HCT116 (cell line): Measurements from ENCODE around the gene TRRAP. TPM values are rescaled to one million over a fixed set of nuclear protein-coding genes. Genes with fewer than 3 reads are reported as not detected.

Experiments used
- ATAC-seq: fragments of 200-7000 bp; cut with Tn5 transposase; 2 replicates; pipeline ENCODE4 v1.9.1; 2020; ENCODE audit warnings: mild to moderate bottlenecking, moderate library complexity
- BruUV-seq: library from RNA; stranded (reverse); fragments of 400-500 nt; replicated peaks from 2 replicates; lab custom pipeline; 2021; lab: Mats Ljungman, UMichigan
- CTCF ChIA-PET: fragments of 300-600 bp; sonication (Branson Sonifier 250); formaldehyde crosslinking; loops from one replicate; lab custom pipeline; 2021; ENCODE audit warnings: antibody characterized with exemption; lab: Charles Lee
- POLR2A ChIA-PET: fragments of 300-600, 350-600 bp; sonication (Branson Sonifier 250); formaldehyde crosslinking; loops from one replicate; lab custom pipeline; 2021; ENCODE audit warnings: antibody characterized with exemption; lab: Charles Lee
- RAD21 ChIA-PET, 2 experiments: fragments of 300-600 bp; sonication (Branson Sonifier 250); formaldehyde crosslinking; loops; one replicate each; lab custom pipeline; 2023; ENCODE audit warnings: low total read pairs in 2 of 2; ENCODE audit not compliant: uncharacterized antibody in 2 of 2, unreplicated experiment in 2 of 2, low non-redundant PET in 1 of 2; lab: Charles Lee
- DNase-seq: peaks from one replicate; pipeline ENCODE4 v3.0.0-alpha.2; 2010; ENCODE audit warnings: low read depth, low spot score
- H2AFZ ChIP-seq: fragments of 200-600 bp; shearing (Covaris generic), sonication (generic); 2 replicates; pipeline ENCODE4 v1.6.1; 2017; ENCODE audit warnings: low read depth, mixed run types, mixed read lengths, antibody characterized with exemption, low read length; ENCODE audit not compliant: poor library complexity, severe bottlenecking
- H3K27ac ChIP-seq: 2 replicates; pipeline ENCODE4 v1.5.1; 2012; ENCODE audit warnings: low read depth, low read length
- H3K27me3 ChIP-seq: fragments of 200-600 bp; sonication (generic); 2 replicates; pipeline ENCODE4 v1.6.1; 2016; ENCODE audit warnings: mixed run types, low read length, mixed read lengths; ENCODE audit not compliant: insufficient read depth
- H3K36me3 ChIP-seq, 2 experiments: fragments of 200-500 bp in 1 of 2; fragments of 200-600 bp in 1 of 2; sonication (Bioruptor generic) in 1 of 2; sonication (generic) in 1 of 2; 2 replicates each; pipeline versions ENCODE4 v1.5.1 to v1.6.1; 2014 to 2016; ENCODE audit warnings: low read length in 2 of 2, inconsistent platforms in 1 of 2, mixed read lengths in 1 of 2, mixed run types in 1 of 2; ENCODE audit not compliant: insufficient read depth in 2 of 2, control insufficient read depth in 1 of 2
- H3K4me1 ChIP-seq, 2 experiments: fragments of 200-600 bp in 1 of 2; sonication (generic) in 1 of 2; 2 replicates each; pipeline versions ENCODE4 v1.5.1 to v1.6.1; 2012 to 2017; ENCODE audit warnings: low read length in 2 of 2, inconsistent platforms in 1 of 2, mild to moderate bottlenecking in 1 of 2, mixed read lengths in 1 of 2, mixed run types in 1 of 2, moderate library complexity in 1 of 2; ENCODE audit not compliant: insufficient read depth in 2 of 2, control insufficient read depth in 1 of 2
- H3K4me2 ChIP-seq: fragments of 200-600 bp; sonication (generic); 2 replicates; pipeline ENCODE4 v1.6.1; 2017; ENCODE audit warnings: mixed run types, low read length, mixed read lengths
- H3K4me3 ChIP-seq, 2 experiments: fragments of 200-600 bp in 1 of 2; sonication (generic) in 1 of 2; replicated peaks in 1 of 2; 2 replicates each; pipeline ENCODE4 v1.5.1; 2011 to 2016; ENCODE audit warnings: low read length in 2 of 2, control low read depth in 1 of 2, low read depth in 1 of 2, mild to moderate bottlenecking in 1 of 2, mixed read lengths in 1 of 2, mixed run types in 1 of 2
- H3K79me2 ChIP-seq: fragments of 200-600 bp; sonication (generic); 2 replicates; pipeline ENCODE4 v1.6.1; 2017; ENCODE audit warnings: mild to moderate bottlenecking, mixed run types, low read length, moderate library complexity, mixed read lengths; ENCODE audit not compliant: insufficient read depth
- H3K9ac ChIP-seq: fragments of 200-600 bp; sonication (generic); 2 replicates; pipeline ENCODE4 v1.6.1; 2016; ENCODE audit warnings: low read length, mixed read lengths
- H3K9me2 ChIP-seq: fragments of 200-600 bp; sonication (generic), shearing (Covaris generic); 2 replicates; pipeline ENCODE4 v1.6.1; 2017; ENCODE audit warnings: mixed run types, mild to moderate bottlenecking, moderate library complexity; ENCODE audit not compliant: insufficient read depth
- H3K9me3 ChIP-seq, 2 experiments: fragments of 200-500 bp in 1 of 2; fragments of 200-600 bp in 1 of 2; sonication (Bioruptor generic) in 1 of 2; sonication (generic) in 1 of 2; 2 replicates each; pipeline ENCODE4 v1.6.1; 2014 to 2017; ENCODE audit warnings: low read length in 2 of 2, mixed read lengths in 2 of 2, inconsistent platforms in 1 of 2, low read depth in 1 of 2, mild to moderate bottlenecking in 1 of 2, mixed run types in 1 of 2, moderate library complexity in 1 of 2; ENCODE audit not compliant: control insufficient read depth in 1 of 2, insufficient read depth in 1 of 2
- H4K20me1 ChIP-seq: fragments of 200-600 bp; sonication (generic), shearing (Covaris generic); 2 replicates; pipeline ENCODE4 v1.6.1; 2017; ENCODE audit warnings: mixed run types, mild to moderate bottlenecking, moderate library complexity; ENCODE audit not compliant: insufficient read depth
- EGR1 ChIP-seq: IDR thresholded peaks from 2 replicates; pipeline ENCODE4 v1.6.1; 2012; ENCODE audit warnings: low read depth
- EZH2 ChIP-seq: fragments of 200-600 bp; sonication (generic); IDR thresholded peaks from 2 replicates; pipeline ENCODE4 v1.6.1; 2017; ENCODE audit warnings: antibody characterized with exemption, mixed run types
- JUND ChIP-seq: IDR thresholded peaks from 2 replicates; pipeline ENCODE4 v1.6.1; 2012
- POLR2A ChIP-seq: IDR thresholded peaks from 2 replicates; pipeline ENCODE4 v1.7.0; 2011; ENCODE audit warnings: borderline replicate concordance; ENCODE audit not compliant: insufficient read depth, insufficient read length; ENCODE audit errors: extremely low read depth
- RAD21 ChIP-seq: IDR thresholded peaks from 2 replicates; pipeline ENCODE4 v1.6.1; 2012; ENCODE audit warnings: low read depth, mild to moderate bottlenecking
- SRF ChIP-seq: IDR thresholded peaks from 2 replicates; pipeline ENCODE4 v1.6.1; 2012; ENCODE audit warnings: low read depth
- intact Hi-C: fragments of 100-400 bp; cut with micrococcal nuclease; formaldehyde crosslinking; loops from 2 replicates; pipeline ENCODE4 v1.10.0; 2022
- total RNA-seq: library from RNA; stranded (reverse); gene quantifications from one replicate; pipeline ENCODE4 v1.2.1, GENCODE V29; 2021; ENCODE audit not compliant: unreplicated experiment
- TF ChIP-seq, protein P1 (sequence below): IDR thresholded peaks from 2 replicates; pipeline ENCODE4 v1.6.1; 2011; ENCODE audit warnings: mild to moderate bottlenecking, low read length, moderate library complexity; ENCODE audit not compliant: insufficient replicate concordance; ENCODE audit errors: extremely low read depth
- TF ChIP-seq, protein P2 (sequence below): IDR thresholded peaks from 2 replicates; pipeline ENCODE4 v1.6.1; 2012
- TF ChIP-seq, protein P3 (sequence below), 3 experiments: fragments of 200-600 bp in 1 of 3; sonication (generic) in 1 of 3; IDR thresholded peaks in 2 of 3; conservative IDR thresholded peaks in 1 of 3; 2 replicates each; pipeline ENCODE4 v1.5.1; 2012 to 2017; ENCODE audit warnings: low read depth in 2 of 3, low read length in 2 of 3, antibody characterized with exemption in 1 of 3, borderline replicate concordance in 1 of 3, control low read depth in 1 of 3, mild to moderate bottlenecking in 1 of 3, mixed read lengths in 1 of 3, mixed run types in 1 of 3, moderate library complexity in 1 of 3; ENCODE audit not compliant: insufficient read depth in 1 of 3
- TF ChIP-seq, protein P4 (sequence below): IDR thresholded peaks from 2 replicates; pipeline ENCODE4 v1.6.1; 2012; ENCODE audit warnings: low read depth

Gene TRRAP
- total RNA-seq, 1 experiment from 2014 or later: 44.5 TPM

DNA sequence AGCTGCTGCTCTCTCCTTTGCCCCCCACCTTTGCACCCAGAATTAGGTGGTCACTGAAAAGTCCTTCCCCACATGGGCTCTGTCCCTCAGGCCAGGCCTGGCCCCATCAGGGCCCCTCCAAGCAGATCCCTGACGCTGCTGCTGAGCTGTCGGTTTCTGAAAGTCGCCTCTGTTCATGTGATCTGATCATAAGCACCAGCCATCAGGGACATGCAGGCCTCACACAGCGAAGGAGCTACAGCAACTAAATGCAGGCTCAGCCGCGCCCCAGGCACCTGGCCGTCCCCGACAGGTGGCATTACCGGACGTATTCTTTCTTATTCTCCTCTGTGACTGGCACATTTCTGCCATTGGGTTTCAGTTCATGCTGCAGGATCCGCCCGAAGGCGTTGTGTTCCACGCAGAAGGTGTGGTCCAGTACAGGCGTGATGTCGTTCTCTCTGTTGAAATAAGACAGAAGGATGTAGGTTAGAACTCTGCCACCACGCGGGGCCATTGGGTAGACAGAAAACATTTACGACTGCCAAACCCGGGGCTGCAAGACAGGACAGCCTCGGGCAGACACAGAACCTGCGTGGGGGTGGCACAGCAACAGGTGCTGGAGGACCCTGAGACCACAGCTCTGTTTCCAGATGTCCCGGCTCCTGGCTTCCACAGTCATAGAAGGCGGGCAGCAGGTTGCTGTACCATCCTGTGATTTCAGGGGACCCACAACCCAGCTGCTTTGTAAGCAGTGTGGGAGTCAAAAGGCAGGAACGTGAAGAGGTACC is 159.9 kb downstream of the TRRAP start:
- Histone ChIP-seq H3K79me2 (no peaks in the 10 kb centered on the region), H3K36me3 (peaks cover 14 to 51% of the 10 kb centered on the region in 2 experiments), H2AFZ (no peak overlapping the region), H3K27me3 (no peaks in the 10 kb centered on the region), H3K4me3 (no peak overlapping the region), H3K4me1 (peaks cover 0 to 4% of the 10 kb centered on the region in 2 experiments; a peak in 1 of 4 replicates), H3K27ac (no peak overlapping the region), H3K9me3 (no peaks in the 10 kb centered on the region), H4K20me1 (no peaks in the 10 kb centered on the region), H3K9me2 (no peaks in the 10 kb centered on the region), H3K9ac (no peak overlapping the region), H3K4me2 (no peak overlapping the region)
- ChIA-PET POLR2A (no interaction called here), RAD21 (no interaction called here), CTCF (interaction anchor here (1.2 kb wide), 1 partner anchor 276 kb away, joined by 3 read pairs; no protein-coding TSS in a partner anchor)
- no peak for ATAC-seq
- intact Hi-C loops: no loop called here
- DNase-seq: no peak
- no TSS peak for BruUV-seq
- TF ChIP-seq, protein P1, sequence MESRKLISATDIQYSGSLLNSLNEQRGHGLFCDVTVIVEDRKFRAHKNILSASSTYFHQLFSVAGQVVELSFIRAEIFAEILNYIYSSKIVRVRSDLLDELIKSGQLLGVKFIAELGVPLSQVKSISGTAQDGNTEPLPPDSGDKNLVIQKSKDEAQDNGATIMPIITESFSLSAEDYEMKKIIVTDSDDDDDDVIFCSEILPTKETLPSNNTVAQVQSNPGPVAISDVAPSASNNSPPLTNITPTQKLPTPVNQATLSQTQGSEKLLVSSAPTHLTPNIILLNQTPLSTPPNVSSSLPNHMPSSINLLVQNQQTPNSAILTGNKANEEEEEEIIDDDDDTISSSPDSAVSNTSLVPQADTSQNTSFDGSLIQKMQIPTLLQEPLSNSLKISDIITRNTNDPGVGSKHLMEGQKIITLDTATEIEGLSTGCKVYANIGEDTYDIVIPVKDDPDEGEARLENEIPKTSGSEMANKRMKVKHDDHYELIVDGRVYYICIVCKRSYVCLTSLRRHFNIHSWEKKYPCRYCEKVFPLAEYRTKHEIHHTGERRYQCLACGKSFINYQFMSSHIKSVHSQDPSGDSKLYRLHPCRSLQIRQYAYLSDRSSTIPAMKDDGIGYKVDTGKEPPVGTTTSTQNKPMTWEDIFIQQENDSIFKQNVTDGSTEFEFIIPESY: no peak
- TF ChIP-seq EZH2 (no peak), EGR1 (no peak), SRF (no peak), RAD21 (no peak), POLR2A (no peak), JUND (no peak)
- TF ChIP-seq, protein P2, sequence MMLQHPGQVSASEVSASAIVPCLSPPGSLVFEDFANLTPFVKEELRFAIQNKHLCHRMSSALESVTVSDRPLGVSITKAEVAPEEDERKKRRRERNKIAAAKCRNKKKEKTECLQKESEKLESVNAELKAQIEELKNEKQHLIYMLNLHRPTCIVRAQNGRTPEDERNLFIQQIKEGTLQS: no peak
- TF ChIP-seq, protein P3, sequence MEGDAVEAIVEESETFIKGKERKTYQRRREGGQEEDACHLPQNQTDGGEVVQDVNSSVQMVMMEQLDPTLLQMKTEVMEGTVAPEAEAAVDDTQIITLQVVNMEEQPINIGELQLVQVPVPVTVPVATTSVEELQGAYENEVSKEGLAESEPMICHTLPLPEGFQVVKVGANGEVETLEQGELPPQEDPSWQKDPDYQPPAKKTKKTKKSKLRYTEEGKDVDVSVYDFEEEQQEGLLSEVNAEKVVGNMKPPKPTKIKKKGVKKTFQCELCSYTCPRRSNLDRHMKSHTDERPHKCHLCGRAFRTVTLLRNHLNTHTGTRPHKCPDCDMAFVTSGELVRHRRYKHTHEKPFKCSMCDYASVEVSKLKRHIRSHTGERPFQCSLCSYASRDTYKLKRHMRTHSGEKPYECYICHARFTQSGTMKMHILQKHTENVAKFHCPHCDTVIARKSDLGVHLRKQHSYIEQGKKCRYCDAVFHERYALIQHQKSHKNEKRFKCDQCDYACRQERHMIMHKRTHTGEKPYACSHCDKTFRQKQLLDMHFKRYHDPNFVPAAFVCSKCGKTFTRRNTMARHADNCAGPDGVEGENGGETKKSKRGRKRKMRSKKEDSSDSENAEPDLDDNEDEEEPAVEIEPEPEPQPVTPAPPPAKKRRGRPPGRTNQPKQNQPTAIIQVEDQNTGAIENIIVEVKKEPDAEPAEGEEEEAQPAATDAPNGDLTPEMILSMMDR (IDR thresholded peaks at IDR 0.05 in 2 of 3, conservative IDR thresholded peaks at IDR 0.05 in 1 of 3; ENCODE audit: borderline replicate concordance in 1 of 3, insufficient read depth in 1 of 3, low read depth in 2 of 3, low read length in 2 of 3): no peak
- TF ChIP-seq, protein P4, sequence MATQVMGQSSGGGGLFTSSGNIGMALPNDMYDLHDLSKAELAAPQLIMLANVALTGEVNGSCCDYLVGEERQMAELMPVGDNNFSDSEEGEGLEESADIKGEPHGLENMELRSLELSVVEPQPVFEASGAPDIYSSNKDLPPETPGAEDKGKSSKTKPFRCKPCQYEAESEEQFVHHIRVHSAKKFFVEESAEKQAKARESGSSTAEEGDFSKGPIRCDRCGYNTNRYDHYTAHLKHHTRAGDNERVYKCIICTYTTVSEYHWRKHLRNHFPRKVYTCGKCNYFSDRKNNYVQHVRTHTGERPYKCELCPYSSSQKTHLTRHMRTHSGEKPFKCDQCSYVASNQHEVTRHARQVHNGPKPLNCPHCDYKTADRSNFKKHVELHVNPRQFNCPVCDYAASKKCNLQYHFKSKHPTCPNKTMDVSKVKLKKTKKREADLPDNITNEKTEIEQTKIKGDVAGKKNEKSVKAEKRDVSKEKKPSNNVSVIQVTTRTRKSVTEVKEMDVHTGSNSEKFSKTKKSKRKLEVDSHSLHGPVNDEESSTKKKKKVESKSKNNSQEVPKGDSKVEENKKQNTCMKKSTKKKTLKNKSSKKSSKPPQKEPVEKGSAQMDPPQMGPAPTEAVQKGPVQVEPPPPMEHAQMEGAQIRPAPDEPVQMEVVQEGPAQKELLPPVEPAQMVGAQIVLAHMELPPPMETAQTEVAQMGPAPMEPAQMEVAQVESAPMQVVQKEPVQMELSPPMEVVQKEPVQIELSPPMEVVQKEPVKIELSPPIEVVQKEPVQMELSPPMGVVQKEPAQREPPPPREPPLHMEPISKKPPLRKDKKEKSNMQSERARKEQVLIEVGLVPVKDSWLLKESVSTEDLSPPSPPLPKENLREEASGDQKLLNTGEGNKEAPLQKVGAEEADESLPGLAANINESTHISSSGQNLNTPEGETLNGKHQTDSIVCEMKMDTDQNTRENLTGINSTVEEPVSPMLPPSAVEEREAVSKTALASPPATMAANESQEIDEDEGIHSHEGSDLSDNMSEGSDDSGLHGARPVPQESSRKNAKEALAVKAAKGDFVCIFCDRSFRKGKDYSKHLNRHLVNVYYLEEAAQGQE: no peak
